Neural cell (in vitro differentiated cells): ENCODE results near the gene MAMSTR. TPM values are rescaled to one million over a fixed set of nuclear protein-coding genes. Genes with fewer than 3 reads are reported as not detected.

Experiments
- polyA plus RNA-seq: library from polyadenylated mRNA; depleted of rRNA; stranded (reverse); fragments of >200 nt; gene quantifications from 2 replicates; pipeline ENCODE4 v1.2.3, GENCODE V29; 2014

Gene MAMSTR
- polyA plus RNA-seq, 1 donor from 2014 or later, result 0.36 TPM

Other genes starting within 250 kb of the MAMSTR start
- gene LMTK3, start 207.9 kb downstream of the MAMSTR start, polyA plus RNA-seq, result 8.1 and 17.1 TPM in 2 replicates
- not detected in 2 replicates for gene SULT2B1, start 167.6 kb downstream of the MAMSTR start, polyA plus RNA-seq
- gene SPACA4, start 113.0 kb downstream of the MAMSTR start, polyA plus RNA-seq, result not detected in 2 replicates
- gene FAM83E, start 104.6 kb downstream of the MAMSTR start, polyA plus RNA-seq, result 0.73 and 1.2 TPM in 2 replicates
- 2,102 and 2,180 TPM in 2 replicates for gene RPL18, start 100.5 kb downstream of the MAMSTR start, polyA plus RNA-seq
- gene SPHK2, start 100.2 kb downstream of the MAMSTR start, polyA plus RNA-seq, result 22.6 and 32.6 TPM in 2 replicates
- gene DBP, start 82.3 kb downstream of the MAMSTR start, polyA plus RNA-seq, result 1.0 and 3.6 TPM in 2 replicates
- 105 and 108 TPM in 2 replicates for gene CA11, start 73.5 kb downstream of the MAMSTR start, polyA plus RNA-seq
- gene NTN5, start 46.7 kb downstream of the MAMSTR start, polyA plus RNA-seq, result 1.0 TPM in 1 of 2 replicates, not detected in the other
- gene FUT2, start 23.8 kb downstream of the MAMSTR start, polyA plus RNA-seq, result not detected in 2 replicates
- 0.26 TPM in 1 of 2 replicates, not detected in the other for gene RASIP1, start 20.9 kb upstream of the MAMSTR start, polyA plus RNA-seq
- not detected in 2 replicates for gene IZUMO1, start 27.2 kb upstream of the MAMSTR start, polyA plus RNA-seq
- gene FUT1, start 32.9 kb upstream of the MAMSTR start, polyA plus RNA-seq, result 0.15 and 0.26 TPM in 2 replicates
- not detected in 2 replicates for gene FGF21, start 35.8 kb upstream of the MAMSTR start, polyA plus RNA-seq
- gene BCAT2, start 91.3 kb upstream of the MAMSTR start, polyA plus RNA-seq, result 19.5 and 28.5 TPM in 2 replicates
- 0.40 and 0.44 TPM in 2 replicates for gene HSD17B14, start 116.8 kb upstream of the MAMSTR start, polyA plus RNA-seq
- gene PLEKHA4, start 148.9 kb upstream of the MAMSTR start, polyA plus RNA-seq, result not detected in 2 replicates
- gene PPP1R15A, start 152.7 kb upstream of the MAMSTR start, polyA plus RNA-seq, result 73.3 and 73.6 TPM in 2 replicates
- not detected in 2 replicates for gene TULP2, start 179.0 kb upstream of the MAMSTR start, polyA plus RNA-seq
- 80.0 and 83.7 TPM in 2 replicates for gene NUCB1, start 180.6 kb upstream of the MAMSTR start, polyA plus RNA-seq
- 1.4 and 4.8 TPM in 2 replicates for gene DHDH, start 214.0 kb upstream of the MAMSTR start, polyA plus RNA-seq
- 71.9 and 90.3 TPM in 2 replicates for gene BAX, start 235.2 kb upstream of the MAMSTR start, polyA plus RNA-seq
- gene FTL, start 245.6 kb upstream of the MAMSTR start, polyA plus RNA-seq, result 886 and 909 TPM in 2 replicates